Endothelial cell of umbilical vein (primary cell): ENCODE measurements around the gene ZNF892. TPM values are rescaled to one million over a fixed set of nuclear protein-coding genes. Genes with fewer than 3 reads are reported as not detected.

ENCODE experiments used
- Bru-seq: library from RNA; stranded (reverse); fragments of 400-500 nt; gene quantifications from one replicate; lab custom pipeline; 2021; lab: Mats Ljungman, UMichigan
- BruChase-seq, 2 experiments: library from RNA; stranded (reverse); fragments of 400-500 nt; gene quantifications; one replicate each; lab custom pipeline; 2021; lab: Mats Ljungman, UMichigan
- BruUV-seq: library from RNA; stranded (reverse); fragments of 400-500 nt; replicated peaks from 2 replicates; lab custom pipeline; 2021; lab: Mats Ljungman, UMichigan
- CTCF ChIA-PET: fragments of 300-600, 350-600 bp; sonication (Branson Sonifier 250); formaldehyde crosslinking; loops from one replicate; lab custom pipeline; 2021; ENCODE audit warnings: antibody characterized with exemption, inconsistent platforms; lab: Charles Lee
- POLR2A ChIA-PET: fragments of 300-600, 350-600 bp; sonication (Branson Sonifier 250); formaldehyde crosslinking; loops from one replicate; lab custom pipeline; 2021; ENCODE audit warnings: antibody characterized with exemption, inconsistent platforms; lab: Charles Lee
- DNase-seq: peaks from one replicate; pipeline ENCODE4 v3.0.0-alpha.2; 2011; ENCODE audit warnings: low read depth, low spot score
- FAIRE-seq: peaks from 2 replicates; lab custom pipeline; 2011; peaks lifted over from hg19 to GRCh38; lab: Jason Lieb, UNC
- H2AFZ ChIP-seq: 2 replicates; pipeline ENCODE4 v1.6.0; 2012; ENCODE audit warnings: low read depth, low read length, control low read depth, inconsistent platforms
- H3K27ac ChIP-seq: 2 replicates; pipeline ENCODE4 v1.5.1; 2011; ENCODE audit warnings: low read depth, mild to moderate bottlenecking, control low read depth, low read length, moderate library complexity; ENCODE audit not compliant: insufficient read depth
- H3K27me3 ChIP-seq, 2 experiments: 2 replicates each; pipeline versions ENCODE4 v1.6.0 to v1.6.1; 2011; ENCODE audit warnings: low read length in 2 of 2, mixed read lengths in 1 of 2; ENCODE audit not compliant: control insufficient read depth in 2 of 2, insufficient read depth in 2 of 2
- H3K36me3 ChIP-seq, 2 experiments: 2 replicates in 1 of 2; 3 replicates in 1 of 2; pipeline ENCODE4 v1.5.1; 2011; ENCODE audit warnings: low read length in 2 of 2, mild to moderate bottlenecking in 1 of 2, moderate library complexity in 1 of 2; ENCODE audit not compliant: control insufficient read depth in 2 of 2, insufficient read depth in 2 of 2; ENCODE audit errors: extremely low read depth in 1 of 2
- H3K4me1 ChIP-seq: 3 replicates; pipeline ENCODE4 v1.5.1; 2011; ENCODE audit warnings: mild to moderate bottlenecking, low read length; ENCODE audit not compliant: control insufficient read depth, insufficient read depth; ENCODE audit errors: extremely low read depth
- H3K4me2 ChIP-seq: 2 replicates; pipeline ENCODE4 v1.6.1; 2011; ENCODE audit warnings: low read length, control low read depth, mixed read lengths; ENCODE audit not compliant: insufficient read depth
- H3K4me3 ChIP-seq, 3 experiments: fragments of 200-600 bp in 1 of 3; sonication (generic), shearing (Covaris generic) in 1 of 3; replicated peaks in 1 of 3; 2 replicates each; pipeline ENCODE4 v1.5.1; 2011 to 2016; ENCODE audit warnings: control low read depth in 3 of 3, low read length in 3 of 3, mild to moderate bottlenecking in 2 of 3, inconsistent platforms in 1 of 3, low read depth in 1 of 3, moderate library complexity in 1 of 3; ENCODE audit not compliant: insufficient read depth in 1 of 3
- H3K79me2 ChIP-seq: 2 replicates; pipeline ENCODE4 v1.6.0; 2012; ENCODE audit warnings: low read length, inconsistent platforms; ENCODE audit not compliant: control insufficient read depth, insufficient read depth
- H3K9ac ChIP-seq: replicated peaks from 2 replicates; pipeline ENCODE3; 2011; ENCODE audit warnings: low read length, control low read depth; ENCODE audit not compliant: insufficient read depth; ENCODE audit errors: extremely low read depth
- H3K9me1 ChIP-seq: replicated peaks from 3 replicates; pipeline ENCODE4 v1.6.0; 2011; ENCODE audit warnings: mild to moderate bottlenecking, low read length; ENCODE audit not compliant: control insufficient read depth, insufficient read depth; ENCODE audit errors: extremely low read depth
- H3K9me3 ChIP-seq: replicated peaks from 2 replicates; pipeline ENCODE4 v1.5.1; 2012; ENCODE audit warnings: low read length, inconsistent platforms; ENCODE audit not compliant: control insufficient read depth, insufficient read depth
- H4K20me1 ChIP-seq: replicated peaks from 2 replicates; pipeline ENCODE3; 2011; ENCODE audit warnings: mild to moderate bottlenecking, low read length; ENCODE audit not compliant: control insufficient read depth, insufficient read depth; ENCODE audit errors: extremely low read depth
- EZH2 ChIP-seq: IDR thresholded peaks from 2 replicates; pipeline ENCODE4 v1.6.1; 2012; ENCODE audit warnings: borderline replicate concordance, low read depth, mild to moderate bottlenecking, moderate library complexity, low read length, inconsistent platforms; ENCODE audit not compliant: severe bottlenecking
- FOS ChIP-seq: IDR thresholded peaks from 2 replicates; pipeline ENCODE4 v1.6.1; 2011; ENCODE audit warnings: mild to moderate bottlenecking, low read length, moderate library complexity, borderline replicate concordance; ENCODE audit not compliant: insufficient read depth
- GATA2 ChIP-seq: IDR thresholded peaks from 2 replicates; pipeline ENCODE4 v1.7.0; 2011; ENCODE audit warnings: low read depth, mild to moderate bottlenecking, moderate library complexity, mixed read lengths, low read length; ENCODE audit not compliant: insufficient read length, insufficient read depth
- JUN ChIP-seq: IDR thresholded peaks from 2 replicates; pipeline ENCODE4 v1.6.1; 2011; ENCODE audit warnings: borderline replicate concordance, low read depth; ENCODE audit not compliant: insufficient read length, insufficient read depth
- MYC ChIP-seq: IDR thresholded peaks from one replicate; pipeline ENCODE4 v1.6.1; 2011; ENCODE audit warnings: mild to moderate bottlenecking, low read depth, low read length
- POLR2A ChIP-seq: IDR thresholded peaks from 2 replicates; pipeline ENCODE4 v1.6.1; 2012; ENCODE audit warnings: low read depth, mild to moderate bottlenecking, control low read depth, low read length
- POLR2AphosphoS5 ChIP-seq: IDR thresholded peaks from 2 replicates; pipeline ENCODE4 v1.6.1; 2012; ENCODE audit warnings: low read depth, mild to moderate bottlenecking, control low read depth, low read length, moderate library complexity; ENCODE audit not compliant: insufficient read depth
- dilution Hi-C: fragments of 300-500 bp; cut with MboI; formaldehyde crosslinking; loops from one replicate; pipeline ENCODE4 v1.15.0; 2019; ENCODE audit warnings: low sequenced_read_pairs; ENCODE audit not compliant: extremely low pct_ligation_motif_present
- intact Hi-C: fragments of 100-400 bp; cut with micrococcal nuclease; formaldehyde crosslinking; loops from one replicate; pipeline ENCODE4 v1.10.0; 2022
- long read RNA-seq: library from polyadenylated mRNA; stranded (forward); transcript quantifications from one replicate; pipeline ENCODE4 v2.0.0, GENCODE V29; 2021
- polyA minus RNA-seq, 3 experiments: library from RNA; depleted of rRNA, polyadenylated mRNA; stranded (reverse); fragments of >200 nt; gene quantifications; 1 replicate in 1 of 3; 2 replicates in 2 of 3; pipeline ENCODE4 v1.2.3, GENCODE V29; 2011
- polyA plus RNA-seq, 4 experiments: library from polyadenylated mRNA; depleted of rRNA in 3 of 4; stranded (reverse) in 3 of 4; unstranded in 1 of 4; fragments of >200 nt; gene quantifications; 2 replicates each; pipeline versions ENCODE4 v1.2.1 to v1.2.3, GENCODE V29; 2011 to 2012; ENCODE audit warnings: missing spikeins in 1 of 4
- total RNA-seq: library from RNA; stranded (reverse); gene quantifications from 2 replicates; pipeline ENCODE4 v1.2.3, GENCODE V29; 2021
- TF ChIP-seq, protein P1 (sequence below): IDR thresholded peaks from 2 replicates; pipeline ENCODE4 v1.6.1; 2011; ENCODE audit not compliant: insufficient read depth, insufficient read length
- TF ChIP-seq, protein P2 (sequence below), 2 donors: IDR thresholded peaks; 1 replicate in 1 of 2; 2 replicates in 1 of 2; pipeline ENCODE4 v1.5.1; 2011; ENCODE audit warnings: low read length in 2 of 2, mild to moderate bottlenecking in 2 of 2, moderate library complexity in 2 of 2, control low read depth in 1 of 2, inconsistent platforms in 1 of 2, low read depth in 1 of 2; ENCODE audit not compliant: insufficient read depth in 1 of 2; ENCODE audit errors: extremely low read depth in 1 of 2

ZNF892 gene
- total RNA-seq = 3.7 and 3.8 TPM in 2 replicates
- 0.64 and 0.65 TPM in 2 replicates for polyA plus RNA-seq
- polyA plus RNA-seq (2011; cell fraction: cytosol; rRNA removed) = 0.75 and 1.1 TPM in 2 replicates
- polyA plus RNA-seq (2011; cell fraction: nucleus; rRNA removed) = 0.83 and 1.3 TPM in 2 replicates
- 0.84 and 0.94 TPM in 2 replicates for polyA plus RNA-seq (2012)
- 3.1 and 4.5 TPM in 2 replicates for polyA minus RNA-seq
- polyA minus RNA-seq (2011; cell fraction: cytosol; rRNA and poly(A)+ RNA removed) = not detected
- polyA minus RNA-seq (2011; cell fraction: nucleus; rRNA and poly(A)+ RNA removed) = 3.8 and 5.5 TPM in 2 replicates
- percentile 43 among the genes with signal in this experiment for Bru-seq, nascent RNA
- BruChase-seq, experiment 1, labeled RNA remaining after a 6-hour chase = percentile 61 among the genes with signal in this experiment
- percentile 56 among the genes with signal in this experiment for BruChase-seq, experiment 2, labeled RNA remaining after a 2-hour chase
- long read RNA-seq, partial matches to known transcripts = 0 of 3 reads
- long read RNA-seq, other reads (novel, unspliced or antisense) = 3 of 3 reads

DNA sequence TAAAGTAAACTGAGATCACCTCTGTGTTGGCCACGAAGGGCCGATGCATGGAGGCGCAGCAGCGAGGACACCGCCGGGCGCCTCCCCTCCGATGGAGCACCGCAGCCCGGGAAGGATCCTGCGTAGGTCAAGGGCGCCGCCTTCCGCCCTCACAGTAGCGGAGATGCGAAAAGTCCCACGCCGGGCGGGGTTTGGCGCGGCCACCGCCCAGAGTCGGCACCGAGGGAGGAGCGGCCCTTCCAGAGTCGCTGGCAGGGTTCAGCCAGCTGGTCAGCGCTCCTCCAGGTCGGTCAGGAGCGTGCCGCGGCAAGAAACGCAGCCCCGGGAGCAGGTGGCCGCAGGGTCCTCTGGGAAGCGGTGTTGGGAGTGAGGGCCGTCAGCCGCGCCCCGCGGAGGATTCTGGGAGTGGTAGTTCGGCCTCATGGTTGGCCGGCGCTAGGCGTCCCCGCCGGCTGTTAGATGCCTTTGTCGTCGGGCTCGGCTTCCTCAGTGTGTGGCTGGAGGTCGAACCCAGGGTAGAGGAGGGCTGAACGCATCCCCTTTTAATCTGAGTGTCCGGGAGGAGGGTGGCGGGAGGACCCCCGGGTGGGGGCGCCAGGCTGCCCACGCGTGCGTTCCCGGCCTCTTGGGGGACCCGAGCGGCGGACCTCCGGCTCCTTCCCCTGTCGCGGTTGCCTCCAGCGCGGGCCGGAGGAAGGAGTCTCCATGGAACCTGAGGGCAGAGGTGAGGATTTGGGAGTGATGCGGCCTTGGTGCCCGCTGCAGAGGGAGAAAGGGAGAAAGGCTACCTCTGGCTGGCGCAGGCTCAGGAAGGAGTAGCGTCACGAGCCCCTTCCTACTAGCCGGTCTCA, at the start of gene ZNF892:
ZNF892 (plus strand) TSS at position 411 of the 851 bp plus-strand sequence; CDS start at position 706, 295 bp downstream.
- peak; percentile 83 for FAIRE-seq
- intact Hi-C loops = loop anchor here (10.0 kb wide), 1 partner anchor 83 kb away; the partner anchor contains the start of gene MRPS5
- CTCF ChIA-PET = no interaction called here

More for the DNA sequence above, at the start of gene ZNF892:
- peaks cover 4% of the 10 kb centered on the region for H3K4me1 ChIP-seq
- no peak within 1 kb of the TSS for H3K27ac ChIP-seq
- POLR2A ChIA-PET = no interaction called here
- TF ChIP-seq FOS (no peak), POLR2AphosphoS5 (peak; percentile 64), JUN (no peak), EZH2 (no peak), MYC (no peak), GATA2 (no peak), POLR2A (peak; percentile 85)
- TF ChIP-seq, protein P1, sequence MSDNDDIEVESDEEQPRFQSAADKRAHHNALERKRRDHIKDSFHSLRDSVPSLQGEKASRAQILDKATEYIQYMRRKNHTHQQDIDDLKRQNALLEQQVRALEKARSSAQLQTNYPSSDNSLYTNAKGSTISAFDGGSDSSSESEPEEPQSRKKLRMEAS = peak; percentile 51
- TF ChIP-seq, protein P2, sequence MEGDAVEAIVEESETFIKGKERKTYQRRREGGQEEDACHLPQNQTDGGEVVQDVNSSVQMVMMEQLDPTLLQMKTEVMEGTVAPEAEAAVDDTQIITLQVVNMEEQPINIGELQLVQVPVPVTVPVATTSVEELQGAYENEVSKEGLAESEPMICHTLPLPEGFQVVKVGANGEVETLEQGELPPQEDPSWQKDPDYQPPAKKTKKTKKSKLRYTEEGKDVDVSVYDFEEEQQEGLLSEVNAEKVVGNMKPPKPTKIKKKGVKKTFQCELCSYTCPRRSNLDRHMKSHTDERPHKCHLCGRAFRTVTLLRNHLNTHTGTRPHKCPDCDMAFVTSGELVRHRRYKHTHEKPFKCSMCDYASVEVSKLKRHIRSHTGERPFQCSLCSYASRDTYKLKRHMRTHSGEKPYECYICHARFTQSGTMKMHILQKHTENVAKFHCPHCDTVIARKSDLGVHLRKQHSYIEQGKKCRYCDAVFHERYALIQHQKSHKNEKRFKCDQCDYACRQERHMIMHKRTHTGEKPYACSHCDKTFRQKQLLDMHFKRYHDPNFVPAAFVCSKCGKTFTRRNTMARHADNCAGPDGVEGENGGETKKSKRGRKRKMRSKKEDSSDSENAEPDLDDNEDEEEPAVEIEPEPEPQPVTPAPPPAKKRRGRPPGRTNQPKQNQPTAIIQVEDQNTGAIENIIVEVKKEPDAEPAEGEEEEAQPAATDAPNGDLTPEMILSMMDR (IDR thresholded peaks at IDR 0.05; ENCODE audit: extremely low read depth in 1 of 2, insufficient read depth in 1 of 2, low read depth in 1 of 2, low read length in 2 of 2) = peak in 1 of 2 donors; percentile 11
- peak within 1 kb of the TSS; percentile 92 for H3K4me2 ChIP-seq
- H2AFZ ChIP-seq = peak within 1 kb of the TSS; percentile 90
- H3K9me1 ChIP-seq = no peaks in the 10 kb centered on the region
- H3K9me3 ChIP-seq = peaks cover 3% of the 10 kb centered on the region
- dilution Hi-C loops = no loop called here
- DNase-seq = peak; percentile 90
- BruUV-seq = TSS peak; percentile 62
- peaks cover 0 to 4% of the 10 kb centered on the region in 2 experiments for H3K36me3 ChIP-seq
- peak within 1 kb of the TSS; percentile 35 for H3K9ac ChIP-seq
- no peaks in the 10 kb centered on the region for H4K20me1 ChIP-seq
- H3K27me3 ChIP-seq = no peaks in the 10 kb centered on the region
- H3K79me2 ChIP-seq = no peaks in the 10 kb centered on the region
- H3K4me3 ChIP-seq = peak within 1 kb of the TSS; percentile 45 to 74 (median 60)
